ENCODE data around the gene ATXN1.

DNA sequence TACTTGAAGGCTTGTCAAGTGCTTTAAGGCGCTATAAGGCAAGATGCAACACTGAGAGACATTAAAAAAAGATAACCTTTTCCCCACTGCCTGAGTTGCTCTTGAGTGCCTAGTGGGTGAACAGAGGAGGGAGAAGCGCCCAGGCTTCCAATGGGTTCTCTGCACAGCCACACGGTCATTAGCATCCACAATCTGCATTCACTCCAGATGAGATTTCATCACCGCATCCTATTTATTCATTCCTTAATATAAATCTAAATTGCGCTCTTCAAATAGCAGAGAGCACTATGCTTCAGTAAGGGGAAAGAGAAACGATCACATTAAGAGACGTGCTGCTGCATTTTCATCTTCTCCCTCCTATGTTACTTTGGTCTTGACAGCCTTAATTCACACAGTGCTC is 219.2 kb downstream of the ATXN1 start:
- no peak for TF ChIP-seq POLR2A (IDR thresholded peaks at IDR 0.05; ENCODE audit: low read length)
- TF ChIP-seq GATA1 (IDR thresholded peaks at IDR 0.05; ENCODE audit: low read depth, low read length): no peak
